Panc1 (cell line): ENCODE measurements around the gene GRIK5. TPM values are rescaled to one million over a fixed set of nuclear protein-coding genes. Genes with fewer than 3 reads are reported as not detected.

Source experiments
- ATAC-seq: fragments of 200-7000 bp; cut with Tn5 transposase; 2 replicates; pipeline ENCODE4 v1.9.1; 2020; ENCODE audit warnings: mild to moderate bottlenecking, moderate library complexity
- BruUV-seq: library from RNA; stranded (reverse); fragments of 400-500 nt; replicated peaks from 2 replicates; lab custom pipeline; 2021; lab: Mats Ljungman, UMichigan
- CTCF ChIA-PET: fragments of 300-600 bp; sonication (Branson Sonifier 250); formaldehyde crosslinking; loops from one replicate; lab custom pipeline; 2022; ENCODE audit warnings: antibody characterized with exemption; lab: Charles Lee
- POLR2A ChIA-PET: fragments of 300-600 bp; sonication (Branson Sonifier 250); formaldehyde crosslinking; loops from one replicate; lab custom pipeline; 2022; ENCODE audit warnings: antibody characterized with exemption; lab: Charles Lee
- DNase-seq: peaks from one replicate; pipeline ENCODE4 v3.0.0-alpha.2; 2010; ENCODE audit warnings: low read depth, low spot score
- H3K27ac ChIP-seq: 2 replicates; pipeline ENCODE4 v1.5.1; 2011; ENCODE audit warnings: mild to moderate bottlenecking, low read length, inconsistent platforms
- H3K27me3 ChIP-seq: fragments of 200-500 bp; sonication (Bioruptor generic); 2 replicates; pipeline ENCODE4 v1.6.0; 2014; ENCODE audit warnings: low read length, inconsistent platforms; ENCODE audit not compliant: control insufficient read depth, insufficient read depth
- H3K36me3 ChIP-seq: fragments of 200-500 bp; sonication (Bioruptor generic); 2 replicates; pipeline ENCODE4 v1.5.1; 2014; ENCODE audit warnings: inconsistent platforms, mild to moderate bottlenecking, low read length, moderate library complexity; ENCODE audit not compliant: control insufficient read depth, insufficient read depth
- H3K4me1 ChIP-seq: 2 replicates; pipeline ENCODE4 v1.5.1; 2011; ENCODE audit warnings: inconsistent platforms, mild to moderate bottlenecking, low read length, moderate library complexity; ENCODE audit not compliant: control insufficient read depth, insufficient read depth
- H3K4me3 ChIP-seq, 2 experiments: 2 replicates each; pipeline ENCODE4 v1.5.1; 2011 to 2012; ENCODE audit warnings: low read depth in 2 of 2, low read length in 2 of 2, mild to moderate bottlenecking in 2 of 2, inconsistent platforms in 1 of 2, moderate library complexity in 1 of 2
- H3K9me3 ChIP-seq: fragments of 200-500 bp; sonication (Bioruptor generic); 2 replicates; pipeline ENCODE4 v1.5.1; 2014; ENCODE audit warnings: low read depth, mild to moderate bottlenecking, inconsistent platforms, low read length, moderate library complexity; ENCODE audit not compliant: control insufficient read depth, insufficient read depth
- POLR2AphosphoS5 ChIP-seq: IDR thresholded peaks from 2 replicates; pipeline ENCODE4 v1.6.1; 2012; ENCODE audit warnings: mild to moderate bottlenecking, low read depth, low read length, moderate library complexity
- SIN3A ChIP-seq: IDR thresholded peaks from 2 replicates; pipeline ENCODE4 v1.6.1; 2012; ENCODE audit warnings: low read depth, mild to moderate bottlenecking, low read length, moderate library complexity, borderline replicate concordance; ENCODE audit not compliant: insufficient read depth
- TCF7L2 ChIP-seq: IDR thresholded peaks from 2 replicates; pipeline ENCODE4 v1.6.1; 2011; ENCODE audit warnings: mild to moderate bottlenecking, low read depth, low read length, inconsistent platforms
- in situ Hi-C: cut with HindIII; loops from 2 replicates; pipeline ENCODE4 v1.10.0; 2016; ENCODE audit warnings: low sequenced_read_pairs, low pct_unique_long_range_greater_than_20kb
- intact Hi-C: fragments of 100-400 bp; cut with micrococcal nuclease; formaldehyde crosslinking; loops from one replicate; pipeline ENCODE4 v1.10.0; 2022; ENCODE audit not compliant: unreplicated experiment
- total RNA-seq: library from RNA; stranded (reverse); gene quantifications from one replicate; pipeline ENCODE4 v1.2.1, GENCODE V29; 2021; ENCODE audit not compliant: unreplicated experiment
- TF ChIP-seq, protein P1 (sequence below): fragments of 450-650 bp; IDR thresholded peaks from 2 replicates; pipeline ENCODE4 v1.5.1; 2017; ENCODE audit warnings: mild to moderate bottlenecking
- TF ChIP-seq, protein P2 (sequence below), 2 experiments: IDR thresholded peaks; 2 replicates each; pipeline ENCODE4 v1.6.1; 2011 to 2012; ENCODE audit warnings: low read depth in 2 of 2, control low read depth in 1 of 2, low read length in 1 of 2, mild to moderate bottlenecking in 1 of 2, moderate library complexity in 1 of 2; ENCODE audit not compliant: insufficient read depth in 1 of 2

GRIK5 gene
- total RNA-seq, 1 experiment from 2014 or later: 0.62 TPM

DNA sequence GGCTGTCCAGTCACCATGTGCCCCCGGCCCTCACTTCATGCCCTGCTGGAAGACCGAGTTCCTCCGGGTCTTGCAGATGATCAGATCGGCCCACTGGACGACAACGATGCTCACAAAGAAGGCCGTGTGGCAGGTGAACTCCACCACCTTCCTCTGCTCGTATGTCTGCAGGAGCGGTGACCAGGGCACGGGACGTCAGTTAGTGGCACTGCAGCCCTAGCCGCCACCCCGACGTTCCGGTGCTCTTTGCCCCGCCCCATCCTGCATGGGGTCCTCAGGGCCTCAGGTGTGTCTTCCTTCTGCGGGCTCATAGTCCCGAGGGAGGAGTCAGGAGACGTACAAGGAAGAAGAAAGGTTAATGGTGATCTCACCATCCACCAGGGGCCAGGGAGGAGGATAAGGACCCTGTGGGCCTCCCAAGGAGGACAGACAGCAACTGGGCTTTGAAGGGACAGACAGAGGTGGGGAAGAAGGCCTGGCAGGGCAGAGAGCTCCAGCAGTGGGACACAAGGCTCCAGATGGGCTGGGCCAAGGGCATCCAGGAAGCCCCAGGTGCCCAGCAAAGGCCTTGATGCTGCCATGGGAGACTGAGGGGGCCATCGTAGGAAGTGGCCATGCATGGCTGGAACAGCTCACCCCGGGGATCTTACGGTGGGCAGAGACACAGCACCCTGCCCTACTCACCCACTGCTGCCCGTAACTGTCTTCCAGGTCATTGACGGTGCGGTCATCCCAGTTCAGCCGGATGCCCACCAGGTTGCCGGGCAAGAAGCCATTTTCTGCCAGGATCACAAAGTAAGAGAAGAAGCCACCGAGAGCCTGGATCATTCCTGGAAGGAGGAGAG is 101.0 kb downstream of the GRIK5 start:
- DNase-seq (no peak), ATAC-seq (no peak)
- Histone ChIP-seq H3K27me3 (no peaks in the 10 kb centered on the region), H3K36me3 (no peaks in the 10 kb centered on the region), H3K27ac (no peak overlapping the region), H3K4me3 (no peak overlapping the region), H3K9me3 (no peaks in the 10 kb centered on the region), H3K4me1 (no peaks in the 10 kb centered on the region)
- BruUV-seq: no TSS peak
- intact Hi-C loops (no loop called here), in situ Hi-C loops (no loop called here)
- TF ChIP-seq POLR2AphosphoS5: no peak
- TF ChIP-seq, protein P1, sequence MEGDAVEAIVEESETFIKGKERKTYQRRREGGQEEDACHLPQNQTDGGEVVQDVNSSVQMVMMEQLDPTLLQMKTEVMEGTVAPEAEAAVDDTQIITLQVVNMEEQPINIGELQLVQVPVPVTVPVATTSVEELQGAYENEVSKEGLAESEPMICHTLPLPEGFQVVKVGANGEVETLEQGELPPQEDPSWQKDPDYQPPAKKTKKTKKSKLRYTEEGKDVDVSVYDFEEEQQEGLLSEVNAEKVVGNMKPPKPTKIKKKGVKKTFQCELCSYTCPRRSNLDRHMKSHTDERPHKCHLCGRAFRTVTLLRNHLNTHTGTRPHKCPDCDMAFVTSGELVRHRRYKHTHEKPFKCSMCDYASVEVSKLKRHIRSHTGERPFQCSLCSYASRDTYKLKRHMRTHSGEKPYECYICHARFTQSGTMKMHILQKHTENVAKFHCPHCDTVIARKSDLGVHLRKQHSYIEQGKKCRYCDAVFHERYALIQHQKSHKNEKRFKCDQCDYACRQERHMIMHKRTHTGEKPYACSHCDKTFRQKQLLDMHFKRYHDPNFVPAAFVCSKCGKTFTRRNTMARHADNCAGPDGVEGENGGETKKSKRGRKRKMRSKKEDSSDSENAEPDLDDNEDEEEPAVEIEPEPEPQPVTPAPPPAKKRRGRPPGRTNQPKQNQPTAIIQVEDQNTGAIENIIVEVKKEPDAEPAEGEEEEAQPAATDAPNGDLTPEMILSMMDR: no peak
- TF ChIP-seq TCF7L2: no peak
- no peak for TF ChIP-seq SIN3A
- TF ChIP-seq, protein P2, sequence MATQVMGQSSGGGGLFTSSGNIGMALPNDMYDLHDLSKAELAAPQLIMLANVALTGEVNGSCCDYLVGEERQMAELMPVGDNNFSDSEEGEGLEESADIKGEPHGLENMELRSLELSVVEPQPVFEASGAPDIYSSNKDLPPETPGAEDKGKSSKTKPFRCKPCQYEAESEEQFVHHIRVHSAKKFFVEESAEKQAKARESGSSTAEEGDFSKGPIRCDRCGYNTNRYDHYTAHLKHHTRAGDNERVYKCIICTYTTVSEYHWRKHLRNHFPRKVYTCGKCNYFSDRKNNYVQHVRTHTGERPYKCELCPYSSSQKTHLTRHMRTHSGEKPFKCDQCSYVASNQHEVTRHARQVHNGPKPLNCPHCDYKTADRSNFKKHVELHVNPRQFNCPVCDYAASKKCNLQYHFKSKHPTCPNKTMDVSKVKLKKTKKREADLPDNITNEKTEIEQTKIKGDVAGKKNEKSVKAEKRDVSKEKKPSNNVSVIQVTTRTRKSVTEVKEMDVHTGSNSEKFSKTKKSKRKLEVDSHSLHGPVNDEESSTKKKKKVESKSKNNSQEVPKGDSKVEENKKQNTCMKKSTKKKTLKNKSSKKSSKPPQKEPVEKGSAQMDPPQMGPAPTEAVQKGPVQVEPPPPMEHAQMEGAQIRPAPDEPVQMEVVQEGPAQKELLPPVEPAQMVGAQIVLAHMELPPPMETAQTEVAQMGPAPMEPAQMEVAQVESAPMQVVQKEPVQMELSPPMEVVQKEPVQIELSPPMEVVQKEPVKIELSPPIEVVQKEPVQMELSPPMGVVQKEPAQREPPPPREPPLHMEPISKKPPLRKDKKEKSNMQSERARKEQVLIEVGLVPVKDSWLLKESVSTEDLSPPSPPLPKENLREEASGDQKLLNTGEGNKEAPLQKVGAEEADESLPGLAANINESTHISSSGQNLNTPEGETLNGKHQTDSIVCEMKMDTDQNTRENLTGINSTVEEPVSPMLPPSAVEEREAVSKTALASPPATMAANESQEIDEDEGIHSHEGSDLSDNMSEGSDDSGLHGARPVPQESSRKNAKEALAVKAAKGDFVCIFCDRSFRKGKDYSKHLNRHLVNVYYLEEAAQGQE (IDR thresholded peaks at IDR 0.05; ENCODE audit: insufficient read depth in 1 of 2, low read depth in 2 of 2, low read length in 1 of 2): no peak
- ChIA-PET POLR2A (interaction anchor here (0.6 kb wide), 1 partner anchor 155 kb away, joined by 8 read pairs; no protein-coding TSS in a partner anchor), CTCF (no interaction called here)

DNA sequence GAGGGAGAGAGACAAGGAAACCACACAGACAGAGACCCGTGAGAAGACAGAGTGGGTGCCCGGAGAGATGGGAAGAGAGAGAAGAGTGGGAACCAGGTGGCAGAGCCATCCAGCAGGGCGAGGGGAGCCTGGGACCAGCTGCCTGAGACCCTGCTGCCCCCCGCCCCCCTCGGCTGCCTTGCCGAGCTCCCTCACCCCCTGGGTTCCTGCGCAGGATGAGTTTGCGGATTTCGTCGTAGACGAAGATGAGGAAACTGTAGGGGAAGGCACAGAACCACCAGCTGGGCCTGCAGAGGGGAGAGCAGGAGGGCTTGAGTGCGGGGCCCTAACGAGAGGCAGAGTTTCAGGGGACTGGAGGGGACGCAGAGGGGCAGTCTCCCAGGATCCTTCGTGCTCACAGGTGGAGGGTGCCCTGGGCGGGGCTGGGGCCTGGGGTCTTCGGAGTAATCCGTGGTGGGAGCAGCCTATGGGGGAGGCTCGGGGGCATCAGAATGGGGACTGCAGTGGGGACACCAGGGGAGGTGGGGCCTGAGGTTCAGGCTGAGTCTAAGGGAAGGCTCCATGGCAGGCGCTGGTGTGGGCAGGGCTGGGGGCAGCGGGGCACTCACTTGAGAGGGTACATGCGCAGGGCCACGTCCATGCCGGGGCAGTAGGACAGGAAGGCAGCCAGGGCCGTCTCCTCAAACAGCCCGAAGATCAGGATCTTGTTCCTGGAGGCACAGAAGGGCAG is 102.8 kb downstream of the GRIK5 start:
- TF ChIP-seq, protein P1: no peak
- TF ChIP-seq POLR2AphosphoS5 (no peak), SIN3A (no peak), TCF7L2 (no peak)
- TF ChIP-seq, protein P2 (IDR thresholded peaks at IDR 0.05; ENCODE audit: insufficient read depth in 1 of 2, low read depth in 2 of 2, low read length in 1 of 2): no peak
- Histone ChIP-seq H3K9me3 (no peaks in the 10 kb centered on the region), H3K4me1 (no peaks in the 10 kb centered on the region), H3K4me3 (no peak overlapping the region), H3K27me3 (no peaks in the 10 kb centered on the region), H3K36me3 (no peaks in the 10 kb centered on the region), H3K27ac (no peak overlapping the region)
- in situ Hi-C loops (no loop called here), intact Hi-C loops (no loop called here)
- no peak for ATAC-seq
- DNase-seq: no peak
- BruUV-seq: no TSS peak
- ChIA-PET POLR2A (no interaction called here), CTCF (no interaction called here)
